ENCODE measurements around the gene CARD14. TPM values are rescaled to one million over a fixed set of nuclear protein-coding genes. Genes with fewer than 3 reads are reported as not detected.

CARD14 gene
- total and polyA plus RNA-seq, 2 of the 13 experiments (the other 11 are each of a cell fraction or from before 2014, with no cell fraction given) = 0.11 TPM; not detected in 1

- in situ Hi-C loops (cut with HindIII; ENCODE audit: extremely low pct_ligation_motif_present, low pct_unique_long_range_greater_than_20kb) (loop anchor here (5.0 kb wide), 1 partner anchor 107 kb away; the partner anchor contains the start of gene EIF4A3), intact Hi-C loops (cut with micrococcal nuclease; ENCODE audit: unreplicated experiment) (no loop called here)
- peak; percentile 58 for ATAC-seq
- 52% methylated on average over 13 of the region's 13 CpGs for WGBS (ENCODE audit: low lambda C conversion rate)
- Histone ChIP-seq H3K4me1 (ENCODE audit: insufficient read depth, low read length) (peaks cover 28% of the 10 kb centered on the region), H3K27me3 (ENCODE audit: control insufficient read depth in 1 of 2, insufficient read depth in 2 of 2, low read length in 2 of 2) (no peaks in the 10 kb centered on the region), H4K20me1 (ENCODE audit: insufficient read depth, low read length) (no peaks in the 10 kb centered on the region), H3K27ac (ENCODE audit: extremely low read length, insufficient read depth, low read length) (peak overlapping the region; percentile 17), H3K36me3 (replicated peaks in 1 of 2; ENCODE audit: control insufficient read depth in 1 of 2, insufficient read depth in 2 of 2, low read length in 2 of 2) (no peaks in the 10 kb centered on the region), H3K9ac (ENCODE audit: insufficient read depth, low read depth, low read length) (no peak overlapping the region), H2AFZ (ENCODE audit: low read length) (no peak overlapping the region), H3K9me3 (ENCODE audit: low read length) (no peaks in the 10 kb centered on the region), H3K4me2 (ENCODE audit: low read depth, low read length) (peak overlapping the region; percentile 43), H3K79me2 (ENCODE audit: insufficient read depth, low read length) (no peaks in the 10 kb centered on the region), H3K4me3 (replicated peaks in 1 of 3; ENCODE audit: insufficient read depth in 1 of 3, low read depth in 2 of 3, low read length in 3 of 3) (no peak overlapping the region)
- CTCF ChIA-PET (ENCODE audit: low intra/inter-chr PET ratio, low total read pairs) = no interaction called here
- FAIRE-seq = peak; percentile 85
- DNase-seq (ENCODE audit: low spot score) = peak; percentile 88
- POLR2A ChIA-PET = interaction anchor here (0.7 to 1.9 kb wide), 2 partner anchors 9 to 18 kb away, joined by 3 to 8 read pairs; no protein-coding TSS in a partner anchor
- BruUV-seq (replicated peaks) = no TSS peak
- TF ChIP-seq ZNF12 (CRISPR knock-in tag; IDR thresholded peaks at IDR 0.05) (peak; percentile 36; the same call in 1 of the 2 replicates), HNRNPK (IDR thresholded peaks at IDR 0.05; ENCODE audit: low read depth, low read length, poor library complexity, severe bottlenecking) (no peak), TARDBP (CRISPR knock-in tag; IDR thresholded peaks at IDR 0.05) (no peak), MAFG (CRISPR knock-in tag; IDR thresholded peaks at IDR 0.05) (peak; percentile 83), JDP2 (CRISPR knock-in tag; IDR thresholded peaks at IDR 0.05; ENCODE audit: borderline replicate concordance) (no peak), ZBTB37 (CRISPR knock-in tag; IDR thresholded peaks at IDR 0.05) (no peak), ZSCAN12 (CRISPR knock-in tag; IDR thresholded peaks at IDR 0.05) (no peak), NFKBIZ (CRISPR knock-in tag; IDR thresholded peaks at IDR 0.05) (peak; percentile 94; the same call in 1 of the 2 replicates), ZNF180 (CRISPR knock-in tag; IDR thresholded peaks at IDR 0.05; ENCODE audit: borderline replicate concordance, low read depth) (no peak), MED13 (CRISPR knock-in tag; IDR thresholded peaks at IDR 0.05) (no peak), SRSF9 (IDR thresholded peaks at IDR 0.05; ENCODE audit: borderline replicate concordance, insufficient read depth, low read depth, low read length, poor library complexity, severe bottlenecking) (no peak), HDAC1 (CRISPR knock-in tag; IDR thresholded peaks at IDR 0.05) (no peak), ZNF281 (CRISPR knock-in tag; IDR thresholded peaks at IDR 0.05; ENCODE audit: borderline replicate concordance) (peak; percentile 37; the same call in 1 of the 2 replicates), ZNF292 (CRISPR knock-in tag; IDR thresholded peaks at IDR 0.05; ENCODE audit: borderline replicate concordance, low read depth) (no peak), ELF4 (CRISPR knock-in tag; IDR thresholded peaks at IDR 0.05; ENCODE audit: borderline replicate concordance) (no peak), ZNF883 (CRISPR knock-in tag; IDR thresholded peaks at IDR 0.05; ENCODE audit: not compliant biosample characterization) (no peak), ZNF441 (CRISPR knock-in tag; IDR thresholded peaks at IDR 0.05; ENCODE audit: borderline replicate concordance) (no peak), ZBTB7A (CRISPR knock-in tag; IDR thresholded peaks at IDR 0.05) (0 out of 2 replicates have a peak, but pooled peaks have one; percentile 11)
- TF ChIP-seq, protein P1, sequence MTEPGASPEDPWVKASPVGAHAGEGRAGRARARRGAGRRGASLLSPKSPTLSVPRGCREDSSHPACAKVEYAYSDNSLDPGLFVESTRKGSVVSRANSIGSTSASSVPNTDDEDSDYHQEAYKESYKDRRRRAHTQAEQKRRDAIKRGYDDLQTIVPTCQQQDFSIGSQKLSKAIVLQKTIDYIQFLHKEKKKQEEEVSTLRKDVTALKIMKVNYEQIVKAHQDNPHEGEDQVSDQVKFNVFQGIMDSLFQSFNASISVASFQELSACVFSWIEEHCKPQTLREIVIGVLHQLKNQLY (CRISPR knock-in tag; IDR thresholded peaks at IDR 0.05) = no peak
These were observed 84.8 kb downstream of the CARD14 start for GRCh38 chr17:80254396-80255251.
